IPS DF 6.9 (cell line): ENCODE measurements around the gene SMIM24.
"Not testable (repeated sequence)": the region's sequence is repeated elsewhere in the genome, so short reads cannot be mapped to it uniquely, and the experiment has no call there.

Experiments
- DNase-seq: peaks from one replicate; pipeline ENCODE4 v3.0.0-alpha.2; 2013; ENCODE audit warnings: low read depth, low spot score
- H3K27ac ChIP-seq: one replicate; pipeline ENCODE4 v1.5.1; 2013; ENCODE audit warnings: low read length, control low read depth
- H3K27me3 ChIP-seq: 2 replicates; pipeline ENCODE4 v1.6.1; 2013; ENCODE audit warnings: mild to moderate bottlenecking, low read length; ENCODE audit not compliant: control insufficient read depth, insufficient read depth
- H3K36me3 ChIP-seq: 2 replicates; pipeline ENCODE4 v1.6.1; 2013; ENCODE audit warnings: low read length; ENCODE audit not compliant: control insufficient read depth, insufficient read depth
- H3K4me1 ChIP-seq: 2 replicates; pipeline ENCODE4 v1.6.1; 2013; ENCODE audit warnings: low read length; ENCODE audit not compliant: control insufficient read depth, insufficient read depth
- H3K4me3 ChIP-seq: 2 replicates; pipeline ENCODE4 v1.5.1; 2013; ENCODE audit warnings: mild to moderate bottlenecking, low read length
- H3K9me3 ChIP-seq: 2 replicates; pipeline ENCODE4 v1.6.1; 2013; ENCODE audit warnings: low read length, inconsistent platforms; ENCODE audit not compliant: control insufficient read depth, insufficient read depth
- WGBS: extraction: QIAGEN DNeasy Blood & Tissue Kit; methylation state at CpG from one replicate; pipeline ENCODE4 v1.1.7; 2013; ENCODE audit warnings: mixed read lengths, missing lambda C conversion rate; ENCODE audit not compliant: insufficient read length, insufficient coverage; 5-methylcytosine and 5-hydroxymethylcytosine counted together

The SMIM24 gene

GRCh38 chr19:3480383-3481091 is at the start of gene SMIM24:
Gene SMIM24 (minus strand): TSS chr19:3480525. CDS start chr19:3480463, 62 bp downstream.
- Histone ChIP-seq H3K36me3 (no peaks in the 10 kb centered on the region), H3K27ac (no peak within 1 kb of the TSS)

GRCh38 chr19:3529299-3529698 is 49.0 kb upstream of the SMIM24 start:
- not testable (repeated sequence) for H3K4me3 ChIP-seq, DNase-seq, H3K4me1 ChIP-seq, H3K27me3 ChIP-seq, H3K27ac ChIP-seq, H3K9me3 ChIP-seq
- no CpG with 5 or more reads among the region's 7 CpGs for WGBS
- peaks cover 29% of the 10 kb centered on the region for H3K36me3 ChIP-seq

More at GRCh38 chr19:3480383-3481091, at the start of gene SMIM24:
- 0 out of 2 replicates have a peak, but pooled peaks cover 2% of the 10 kb centered on the region for H3K4me1 ChIP-seq
- no peak for DNase-seq
- whole genome bisulfite sequencing = no CpG with 5 or more reads among the region's 27 CpGs
- H3K4me3 ChIP-seq = peak within 1 kb of the TSS; percentile 17; the same call in 1 of the 2 replicates
- no peaks in the 10 kb centered on the region for H3K27me3 ChIP-seq
- no peaks in the 10 kb centered on the region for H3K9me3 ChIP-seq

GRCh38 chr19:3528539-3529211 is 48.4 kb upstream of the SMIM24 start:
- no peak overlapping the region for H3K27ac ChIP-seq
- WGBS = 100% methylated on average over 4 of the region's 20 CpGs
- DNase-seq = no peak
- H3K4me1 ChIP-seq = no peaks in the 10 kb centered on the region
- no peaks in the 10 kb centered on the region for H3K9me3 ChIP-seq
- H3K36me3 ChIP-seq = peaks cover 27% of the 10 kb centered on the region
- H3K4me3 ChIP-seq = no peak overlapping the region
- no peaks in the 10 kb centered on the region for H3K27me3 ChIP-seq

- Histone ChIP-seq H3K4me3 (no peak overlapping the region), H3K36me3 (peaks cover 21% of the 10 kb centered on the region), H3K9me3 (no peaks in the 10 kb centered on the region), H3K4me1 (no peaks in the 10 kb centered on the region), H3K27me3 (no peaks in the 10 kb centered on the region), H3K27ac (no peak overlapping the region)
- DNase-seq = no peak
- WGBS = no CpG with 5 or more reads among the region's 14 CpGs
Observed at GRCh38 chr19:3528080-3528479, 47.8 kb upstream of the SMIM24 start.

GRCh38 chr19:3527238-3527910 is 47.0 kb upstream of the SMIM24 start:
- H3K4me1 ChIP-seq = no peaks in the 10 kb centered on the region
- peaks cover 14% of the 10 kb centered on the region for H3K36me3 ChIP-seq
- WGBS = no CpG with 5 or more reads among the region's 21 CpGs
- H3K9me3 ChIP-seq = no peaks in the 10 kb centered on the region
- DNase-seq = no peak
- H3K27ac ChIP-seq = no peak overlapping the region
- no peak overlapping the region for H3K4me3 ChIP-seq
- H3K27me3 ChIP-seq = no peaks in the 10 kb centered on the region

GRCh38 chr19:3526507-3527237 is 46.3 kb upstream of the SMIM24 start:
- H3K4me3 ChIP-seq = no peak overlapping the region
- no peaks in the 10 kb centered on the region for H3K4me1 ChIP-seq
- no peak overlapping the region for H3K27ac ChIP-seq
- no CpG with 5 or more reads among the region's 28 CpGs for WGBS
- no peaks in the 10 kb centered on the region for H3K27me3 ChIP-seq
- DNase-seq = no peak
- H3K36me3 ChIP-seq = peaks cover 11% of the 10 kb centered on the region
- no peaks in the 10 kb centered on the region for H3K9me3 ChIP-seq

GRCh38 chr19:3524904-3525451 is 44.7 kb upstream of the SMIM24 start:
- no peaks in the 10 kb centered on the region for H3K4me1 ChIP-seq
- no CpG with 5 or more reads among the region's 20 CpGs for WGBS
- H3K4me3 ChIP-seq = no peak overlapping the region
- H3K27me3 ChIP-seq = no peaks in the 10 kb centered on the region
- H3K36me3 ChIP-seq = peaks cover 5% of the 10 kb centered on the region
- no peak overlapping the region for H3K27ac ChIP-seq
- no peaks in the 10 kb centered on the region for H3K9me3 ChIP-seq
- DNase-seq = no peak

- Histone ChIP-seq H3K27ac (no peak overlapping the region), H3K36me3 (peaks cover 5% of the 10 kb centered on the region), H3K4me1 (0 out of 2 replicates have a peak, but pooled peaks cover 2% of the 10 kb centered on the region), H3K9me3 (no peaks in the 10 kb centered on the region), H3K4me3 (no peak overlapping the region), H3K27me3 (no peaks in the 10 kb centered on the region)
- no CpG with 5 or more reads among the region's 33 CpGs for WGBS
- DNase-seq = no peak
Observed at GRCh38 chr19:3524078-3524842, 43.9 kb upstream of the SMIM24 start.

- peaks cover 5% of the 10 kb centered on the region for H3K36me3 ChIP-seq
- H3K4me3 ChIP-seq = no peak overlapping the region
- no peak overlapping the region for H3K27ac ChIP-seq
- no peaks in the 10 kb centered on the region for H3K27me3 ChIP-seq
- WGBS = no CpG with 5 or more reads among the region's 21 CpGs
- DNase-seq = no peak
- no peaks in the 10 kb centered on the region for H3K9me3 ChIP-seq
- peaks cover 2% of the 10 kb centered on the region; the same call in 1 of the 2 replicates for H3K4me1 ChIP-seq
Observed at GRCh38 chr19:3523361-3524077, 43.2 kb upstream of the SMIM24 start.
